Endothelial cell of umbilical vein (primary cell): Measurements from ENCODE around the gene SUN3.

ENCODE experiments used
- EZH2 ChIP-seq: IDR thresholded peaks from 2 replicates; pipeline ENCODE4 v1.6.1; 2012; ENCODE audit warnings: borderline replicate concordance, low read depth, mild to moderate bottlenecking, moderate library complexity, low read length, inconsistent platforms; ENCODE audit not compliant: severe bottlenecking
- JUN ChIP-seq: IDR thresholded peaks from 2 replicates; pipeline ENCODE4 v1.6.1; 2011; ENCODE audit warnings: borderline replicate concordance, low read depth; ENCODE audit not compliant: insufficient read length, insufficient read depth
- MYC ChIP-seq: IDR thresholded peaks from one replicate; pipeline ENCODE4 v1.6.1; 2011; ENCODE audit warnings: mild to moderate bottlenecking, low read depth, low read length
- POLR2A ChIP-seq: IDR thresholded peaks from 2 replicates; pipeline ENCODE4 v1.6.1; 2012; ENCODE audit warnings: low read depth, mild to moderate bottlenecking, control low read depth, low read length
- POLR2AphosphoS5 ChIP-seq: IDR thresholded peaks from 2 replicates; pipeline ENCODE4 v1.6.1; 2012; ENCODE audit warnings: low read depth, mild to moderate bottlenecking, control low read depth, low read length, moderate library complexity; ENCODE audit not compliant: insufficient read depth
- TF ChIP-seq, protein P1 (sequence below), 2 donors: IDR thresholded peaks; 1 replicate in 1 of 2; 2 replicates in 1 of 2; pipeline ENCODE4 v1.5.1; 2011; ENCODE audit warnings: low read length in 2 of 2, mild to moderate bottlenecking in 2 of 2, moderate library complexity in 2 of 2, control low read depth in 1 of 2, inconsistent platforms in 1 of 2, low read depth in 1 of 2; ENCODE audit not compliant: insufficient read depth in 1 of 2; ENCODE audit errors: extremely low read depth in 1 of 2
- TF ChIP-seq, protein P2 (sequence below): IDR thresholded peaks from 2 replicates; pipeline ENCODE4 v1.6.1; 2011; ENCODE audit not compliant: insufficient read depth, insufficient read length

DNA sequence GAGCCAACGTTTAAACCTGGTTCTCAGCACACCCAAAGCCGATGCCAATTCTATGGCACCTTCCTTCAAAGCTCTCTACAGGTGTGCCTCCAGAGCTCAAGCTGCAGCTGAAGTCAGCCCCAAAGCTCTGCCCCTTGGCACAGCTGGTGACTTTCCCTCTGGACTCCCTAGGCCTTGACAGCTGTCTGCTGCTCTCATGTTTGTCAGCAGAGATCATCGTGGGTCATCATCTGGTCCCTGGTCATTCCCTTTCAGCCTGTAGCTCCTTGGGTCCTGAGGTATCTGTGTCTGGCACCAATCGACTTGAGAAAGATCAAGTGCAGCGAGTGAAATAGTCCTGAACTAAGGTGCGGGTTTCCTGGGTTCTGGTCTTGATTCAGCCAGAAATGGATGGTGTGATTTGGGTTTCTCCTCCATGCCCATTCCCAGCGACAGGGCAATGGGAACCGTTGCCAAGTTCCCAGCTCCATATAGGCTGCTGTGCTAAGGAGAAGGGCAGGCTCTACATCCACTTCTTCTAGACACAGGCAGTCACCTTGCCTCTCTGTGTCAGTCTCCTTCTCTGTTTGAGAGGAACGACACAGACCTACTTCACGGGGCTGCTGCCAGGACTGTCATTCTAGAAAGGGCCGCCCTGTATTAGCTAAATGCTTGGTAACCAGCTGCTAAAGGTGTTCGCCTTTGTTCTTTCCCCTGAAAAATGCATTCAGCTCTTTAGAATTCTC is 84.2 kb downstream of the SUN3 start:
- TF ChIP-seq, protein P1, sequence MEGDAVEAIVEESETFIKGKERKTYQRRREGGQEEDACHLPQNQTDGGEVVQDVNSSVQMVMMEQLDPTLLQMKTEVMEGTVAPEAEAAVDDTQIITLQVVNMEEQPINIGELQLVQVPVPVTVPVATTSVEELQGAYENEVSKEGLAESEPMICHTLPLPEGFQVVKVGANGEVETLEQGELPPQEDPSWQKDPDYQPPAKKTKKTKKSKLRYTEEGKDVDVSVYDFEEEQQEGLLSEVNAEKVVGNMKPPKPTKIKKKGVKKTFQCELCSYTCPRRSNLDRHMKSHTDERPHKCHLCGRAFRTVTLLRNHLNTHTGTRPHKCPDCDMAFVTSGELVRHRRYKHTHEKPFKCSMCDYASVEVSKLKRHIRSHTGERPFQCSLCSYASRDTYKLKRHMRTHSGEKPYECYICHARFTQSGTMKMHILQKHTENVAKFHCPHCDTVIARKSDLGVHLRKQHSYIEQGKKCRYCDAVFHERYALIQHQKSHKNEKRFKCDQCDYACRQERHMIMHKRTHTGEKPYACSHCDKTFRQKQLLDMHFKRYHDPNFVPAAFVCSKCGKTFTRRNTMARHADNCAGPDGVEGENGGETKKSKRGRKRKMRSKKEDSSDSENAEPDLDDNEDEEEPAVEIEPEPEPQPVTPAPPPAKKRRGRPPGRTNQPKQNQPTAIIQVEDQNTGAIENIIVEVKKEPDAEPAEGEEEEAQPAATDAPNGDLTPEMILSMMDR (IDR thresholded peaks at IDR 0.05; ENCODE audit: extremely low read depth in 1 of 2, insufficient read depth in 1 of 2, low read depth in 1 of 2, low read length in 2 of 2), result no peak
- TF ChIP-seq EZH2, result no peak
- no peak for TF ChIP-seq POLR2A
- TF ChIP-seq, protein P2, sequence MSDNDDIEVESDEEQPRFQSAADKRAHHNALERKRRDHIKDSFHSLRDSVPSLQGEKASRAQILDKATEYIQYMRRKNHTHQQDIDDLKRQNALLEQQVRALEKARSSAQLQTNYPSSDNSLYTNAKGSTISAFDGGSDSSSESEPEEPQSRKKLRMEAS, result no peak
- no peak for TF ChIP-seq JUN
- TF ChIP-seq POLR2AphosphoS5, result no peak
- TF ChIP-seq MYC, result no peak
